Measurements from ENCODE around the gene CACNG5.

GRCh38 chr17:66835476-66835875, 559 bp downstream of the CACNG5 start:
- no peak for TF ChIP-seq POLR2A (IDR thresholded peaks at IDR 0.05)
- TF ChIP-seq, protein P1, sequence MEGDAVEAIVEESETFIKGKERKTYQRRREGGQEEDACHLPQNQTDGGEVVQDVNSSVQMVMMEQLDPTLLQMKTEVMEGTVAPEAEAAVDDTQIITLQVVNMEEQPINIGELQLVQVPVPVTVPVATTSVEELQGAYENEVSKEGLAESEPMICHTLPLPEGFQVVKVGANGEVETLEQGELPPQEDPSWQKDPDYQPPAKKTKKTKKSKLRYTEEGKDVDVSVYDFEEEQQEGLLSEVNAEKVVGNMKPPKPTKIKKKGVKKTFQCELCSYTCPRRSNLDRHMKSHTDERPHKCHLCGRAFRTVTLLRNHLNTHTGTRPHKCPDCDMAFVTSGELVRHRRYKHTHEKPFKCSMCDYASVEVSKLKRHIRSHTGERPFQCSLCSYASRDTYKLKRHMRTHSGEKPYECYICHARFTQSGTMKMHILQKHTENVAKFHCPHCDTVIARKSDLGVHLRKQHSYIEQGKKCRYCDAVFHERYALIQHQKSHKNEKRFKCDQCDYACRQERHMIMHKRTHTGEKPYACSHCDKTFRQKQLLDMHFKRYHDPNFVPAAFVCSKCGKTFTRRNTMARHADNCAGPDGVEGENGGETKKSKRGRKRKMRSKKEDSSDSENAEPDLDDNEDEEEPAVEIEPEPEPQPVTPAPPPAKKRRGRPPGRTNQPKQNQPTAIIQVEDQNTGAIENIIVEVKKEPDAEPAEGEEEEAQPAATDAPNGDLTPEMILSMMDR (IDR thresholded peaks at IDR 0.05), result no peak
